Head of caudate nucleus (tissue), 42 donors: ENCODE results near the gene HOMER3.
A peak's percentile ranks its signal among the peaks of the same experiment; 100 is the strongest.

Experiments used
- DNase-seq, 42 donors: peaks; one replicate each; pipeline versions ENCODE4 v3.0.0 to v3.0.0-alpha.2; 2020 to 2021; ENCODE audit warnings: mixed read lengths in 7 of 42
- intact Hi-C: fragments of 100-400 bp; cut with DNase I; formaldehyde crosslinking; loops from one replicate; pipeline ENCODE4 v1.15.0; 2022

The HOMER3 gene

DNA sequence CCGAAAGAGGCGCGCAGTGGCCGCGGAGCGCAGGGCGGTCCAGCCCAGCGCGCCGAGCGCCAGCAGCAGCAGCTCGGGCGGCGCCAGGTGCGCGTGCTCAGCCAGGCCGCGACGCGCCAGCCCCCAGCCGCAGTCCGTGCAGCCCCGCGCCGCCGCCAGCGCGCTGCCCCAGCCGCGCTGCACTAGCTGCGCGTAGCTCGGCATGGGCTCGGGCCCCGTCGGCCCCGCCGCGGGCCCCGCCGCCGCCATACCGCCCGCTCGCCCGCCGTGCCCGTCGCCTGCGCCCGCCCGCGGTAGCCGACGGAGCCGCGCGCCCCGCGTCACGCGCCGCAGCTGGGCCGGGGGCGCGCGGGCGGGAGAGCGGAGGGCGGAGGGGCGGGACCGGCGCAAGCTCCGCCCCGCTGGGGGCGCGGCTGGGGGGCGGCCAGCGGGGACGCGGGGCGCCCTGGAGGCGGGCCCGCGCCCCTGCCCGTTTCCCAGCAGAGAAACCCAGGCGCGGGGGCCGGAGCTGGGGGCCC is 45.1 kb downstream of the HOMER3 start, which contains the start of gene CERS1:
CERS1 (minus strand) TSS at position 335 of the 518 bp plus-strand sequence; CDS start at position 249, 86 bp downstream.
- intact Hi-C loops, result no loop called here
- DNase-seq, result peak in 38 of 42 donors; percentile 35 to 85 (median 70)

DNA sequence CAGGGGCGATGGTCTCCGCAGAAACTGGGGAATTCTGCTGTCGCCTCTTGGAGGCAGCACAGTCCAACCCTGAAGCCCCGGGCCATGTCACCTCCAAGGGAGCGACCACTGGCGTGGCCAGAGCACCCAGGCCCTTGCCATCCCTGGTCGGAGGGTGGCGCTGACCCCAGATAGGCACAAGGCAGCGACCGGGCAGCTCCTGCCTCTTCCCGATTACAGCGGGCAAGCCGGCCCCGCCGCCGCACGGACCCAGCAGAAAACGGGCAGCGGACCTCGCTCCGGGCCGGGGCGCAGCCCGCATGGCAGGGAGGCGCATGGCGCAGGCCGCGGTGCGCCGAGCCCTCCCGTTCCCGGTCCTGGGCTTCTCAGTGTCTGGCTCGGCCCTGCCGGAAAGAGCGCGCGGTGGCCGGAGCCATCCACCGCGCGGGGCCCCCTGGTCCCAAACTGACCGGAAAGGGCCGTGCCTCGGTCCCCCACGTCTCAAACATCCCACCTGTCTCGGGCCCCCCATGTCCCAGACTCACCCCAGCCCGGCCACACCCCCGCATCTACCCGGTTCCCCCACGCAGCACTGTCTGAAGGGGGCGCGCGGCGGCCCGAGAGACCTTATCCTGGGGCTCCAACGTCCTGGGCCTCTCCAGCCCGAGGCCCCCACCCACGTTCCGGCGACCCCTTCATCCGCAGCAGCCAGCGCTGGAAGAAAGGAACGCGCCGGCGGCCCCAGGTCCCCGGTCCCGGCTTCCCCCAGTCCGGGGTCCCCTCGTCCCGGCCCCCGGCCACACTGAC is 45.8 kb downstream of the HOMER3 start:
- DNase-seq, result peak; percentile 66 to 95 (median 85)
- intact Hi-C loops, result no loop called here

DNA sequence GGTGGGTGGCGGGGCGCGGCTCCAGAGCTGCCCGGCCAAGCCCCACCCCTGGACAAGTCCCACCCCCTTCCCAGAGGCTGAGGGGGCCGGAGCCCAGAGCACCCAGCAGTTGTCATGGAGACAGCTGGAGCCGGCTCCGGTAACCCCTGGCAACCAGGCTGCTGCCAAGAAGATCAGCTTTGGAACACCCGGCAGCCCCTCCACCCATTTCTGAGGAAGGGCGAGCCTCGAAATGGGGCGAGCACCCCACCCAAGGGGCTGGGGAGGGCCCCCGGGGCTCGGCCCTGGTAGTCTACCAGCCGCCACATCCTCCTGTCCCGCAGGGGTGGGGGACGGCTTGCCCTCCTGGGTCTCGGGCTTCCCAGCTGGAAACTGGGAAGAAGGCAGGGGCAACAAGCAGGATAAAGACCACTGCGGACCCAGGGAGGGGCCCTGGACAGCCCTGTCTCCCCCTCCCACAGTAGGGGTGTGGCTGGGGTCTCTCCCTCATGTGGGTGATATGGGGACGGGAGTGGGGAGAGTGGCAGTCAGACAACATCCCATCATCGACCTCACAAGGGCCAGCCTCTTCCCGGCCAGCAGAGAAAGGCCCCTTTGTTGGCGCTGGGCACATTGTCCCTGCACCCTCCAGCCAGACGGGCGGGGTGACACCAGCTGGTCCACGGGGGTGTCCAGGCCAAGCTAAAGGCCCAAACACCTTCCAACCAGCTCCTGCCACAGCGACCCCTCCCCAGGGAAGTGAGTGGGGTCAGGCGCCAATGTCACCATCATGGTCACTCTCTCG is 46.6 kb downstream of the HOMER3 start:
- peak; percentile 87 to 99 (median 96) for DNase-seq
- intact Hi-C loops, result no loop called here

DNA sequence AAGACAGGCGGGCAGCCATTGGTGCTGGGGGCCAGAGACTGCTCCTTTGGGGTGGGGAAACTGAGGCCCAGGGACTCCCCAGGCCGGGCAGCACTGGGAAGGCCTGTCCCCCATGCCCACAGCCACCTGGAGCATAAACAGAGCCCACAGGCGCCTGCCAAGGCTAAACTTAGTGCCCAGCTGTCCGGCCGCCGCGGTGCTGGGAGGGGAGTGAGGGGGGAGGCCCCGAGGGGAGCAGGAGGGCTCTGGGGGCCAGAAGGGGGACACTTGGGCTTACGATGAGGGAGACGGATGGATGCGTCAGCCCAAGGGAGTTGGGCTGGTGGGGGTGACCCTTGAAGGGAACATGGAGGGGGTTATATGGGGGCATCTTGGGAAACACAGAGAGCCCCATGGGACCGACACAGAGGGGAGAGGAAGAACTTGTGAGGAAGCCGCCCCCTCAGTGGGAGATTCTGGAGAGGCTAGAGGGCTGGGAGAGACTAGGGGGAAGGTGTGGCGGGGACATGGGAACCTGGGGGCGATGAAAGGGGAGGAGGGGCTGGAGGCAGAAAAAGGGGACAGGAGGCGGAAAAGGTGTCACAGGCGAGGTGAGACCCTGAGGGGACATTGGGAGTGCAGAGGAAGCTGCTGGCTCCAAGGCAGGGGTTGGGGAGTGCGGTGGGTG is 47.3 kb downstream of the HOMER3 start:
- peak in 4 of 42 donors; percentile 44 to 54 (median 48) for DNase-seq
- intact Hi-C loops, result no loop called here

DNA sequence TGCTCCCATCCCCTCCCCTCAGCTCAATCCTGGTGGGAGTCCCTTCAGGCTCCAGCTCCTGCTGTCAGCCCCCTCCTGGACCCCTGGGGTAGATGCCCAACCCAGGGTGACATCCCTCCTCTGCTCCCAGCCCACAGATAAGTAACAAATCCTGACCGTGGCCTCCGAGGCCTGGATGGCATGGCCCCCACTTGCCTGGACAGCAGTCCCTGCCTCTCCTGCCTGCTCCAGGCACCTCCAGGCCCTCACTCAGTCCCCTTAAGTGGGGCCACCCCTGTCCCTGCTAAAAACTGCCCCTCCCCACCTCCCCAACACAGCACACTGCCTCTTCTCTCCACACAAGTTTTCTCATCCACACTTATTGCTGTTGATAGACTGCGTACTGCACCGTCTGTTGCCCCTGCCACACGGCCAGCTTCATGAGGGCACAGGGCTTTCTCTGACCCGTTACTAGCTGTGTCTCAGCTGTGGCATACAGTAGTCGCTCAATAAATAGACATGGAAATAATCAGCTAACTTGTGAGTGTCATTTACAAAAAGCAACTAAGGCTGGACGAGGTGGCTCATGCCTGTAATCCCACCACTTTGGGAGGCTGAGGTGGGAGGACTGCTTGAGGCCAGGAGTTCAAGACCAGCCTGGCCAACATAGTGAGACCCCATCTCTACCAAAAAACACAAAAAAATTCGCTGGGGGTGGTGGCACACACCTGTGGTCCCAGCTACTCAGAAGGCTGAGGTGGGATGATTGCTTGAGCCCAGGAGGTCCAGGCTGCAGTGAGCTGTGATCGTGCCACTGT is 50.9 kb downstream of the HOMER3 start:
- DNase-seq, result no peak
- intact Hi-C loops, result no loop called here

DNA sequence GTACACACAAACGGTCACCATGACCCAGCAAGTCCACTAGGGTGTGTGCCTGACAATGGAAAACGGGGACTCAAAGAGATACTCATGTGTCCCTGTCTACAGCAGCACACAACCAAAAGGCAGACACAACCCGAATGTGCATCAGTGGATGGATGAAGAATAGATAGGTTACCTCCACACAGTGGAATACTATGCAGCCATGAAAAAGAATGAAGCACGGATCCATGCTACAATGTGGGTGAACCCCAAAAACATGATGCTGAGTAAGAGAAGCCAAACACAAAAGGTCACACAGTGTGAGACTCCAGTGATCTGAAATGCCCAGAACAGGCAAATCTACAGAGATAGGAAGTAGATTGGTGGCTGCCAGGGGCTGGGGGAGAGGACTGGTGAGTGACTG is 54.0 kb downstream of the HOMER3 start:
- intact Hi-C loops, result no loop called here
- no peak for DNase-seq

DNA sequence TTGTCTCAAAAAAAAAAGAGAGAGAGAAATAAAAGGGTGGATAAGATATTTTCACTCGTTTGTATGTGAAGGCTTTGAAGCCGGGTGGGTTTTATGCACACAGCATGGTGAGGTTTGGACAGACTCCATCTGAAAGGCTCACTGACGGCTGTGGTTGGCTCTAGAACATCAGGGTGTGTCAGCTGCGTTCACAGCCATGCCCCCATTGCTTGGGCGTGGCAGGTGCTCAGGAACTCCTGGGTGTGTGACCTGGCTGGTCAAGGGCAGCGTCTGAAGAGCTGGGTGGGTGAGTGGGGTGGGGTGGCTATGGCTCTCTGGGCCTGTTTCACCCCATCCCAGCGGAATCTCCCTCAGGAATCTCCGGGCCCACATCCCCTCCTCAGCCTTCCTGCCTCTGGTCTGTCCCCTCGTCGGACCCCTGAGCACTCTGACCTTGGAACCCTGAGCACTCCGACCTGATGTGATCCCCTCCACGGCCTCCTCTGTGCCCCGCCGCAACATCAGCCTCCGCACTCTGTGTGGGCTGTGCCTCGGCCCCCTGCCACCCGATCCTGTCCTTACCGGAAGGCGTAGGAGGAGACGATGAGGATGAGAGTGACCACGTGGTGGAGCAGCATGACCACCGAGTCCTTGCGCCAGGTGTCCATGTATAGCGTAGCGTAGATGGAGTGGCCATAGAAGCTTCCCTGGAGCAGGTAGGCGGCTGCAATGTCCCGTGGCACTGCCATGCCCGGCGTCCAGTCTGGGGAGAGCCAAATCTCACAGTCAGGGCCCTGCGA is 57.3 kb downstream of the HOMER3 start:
- no peak for DNase-seq
- intact Hi-C loops, result no loop called here

DNA sequence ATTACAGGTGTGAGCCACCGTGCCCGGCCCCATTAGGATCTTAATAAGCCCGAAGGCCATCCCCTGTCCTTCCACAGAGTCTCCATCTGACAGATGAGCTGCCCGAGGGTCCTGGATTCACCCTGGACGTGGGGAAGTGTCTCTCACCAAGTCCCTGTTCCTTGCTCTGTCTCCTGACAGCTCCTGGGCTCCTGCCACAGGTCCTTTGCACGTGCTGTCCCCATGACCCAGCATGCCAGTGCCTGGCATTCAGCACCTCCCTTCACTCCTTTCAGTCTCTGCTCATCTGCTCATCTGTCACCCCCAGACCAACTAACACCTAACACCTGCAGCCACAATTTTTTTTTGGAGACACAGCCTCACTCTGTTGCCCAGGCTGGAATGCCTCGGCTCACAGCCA is 59.5 kb downstream of the HOMER3 start:
- intact Hi-C loops, result no loop called here
- no peak for DNase-seq

DNA sequence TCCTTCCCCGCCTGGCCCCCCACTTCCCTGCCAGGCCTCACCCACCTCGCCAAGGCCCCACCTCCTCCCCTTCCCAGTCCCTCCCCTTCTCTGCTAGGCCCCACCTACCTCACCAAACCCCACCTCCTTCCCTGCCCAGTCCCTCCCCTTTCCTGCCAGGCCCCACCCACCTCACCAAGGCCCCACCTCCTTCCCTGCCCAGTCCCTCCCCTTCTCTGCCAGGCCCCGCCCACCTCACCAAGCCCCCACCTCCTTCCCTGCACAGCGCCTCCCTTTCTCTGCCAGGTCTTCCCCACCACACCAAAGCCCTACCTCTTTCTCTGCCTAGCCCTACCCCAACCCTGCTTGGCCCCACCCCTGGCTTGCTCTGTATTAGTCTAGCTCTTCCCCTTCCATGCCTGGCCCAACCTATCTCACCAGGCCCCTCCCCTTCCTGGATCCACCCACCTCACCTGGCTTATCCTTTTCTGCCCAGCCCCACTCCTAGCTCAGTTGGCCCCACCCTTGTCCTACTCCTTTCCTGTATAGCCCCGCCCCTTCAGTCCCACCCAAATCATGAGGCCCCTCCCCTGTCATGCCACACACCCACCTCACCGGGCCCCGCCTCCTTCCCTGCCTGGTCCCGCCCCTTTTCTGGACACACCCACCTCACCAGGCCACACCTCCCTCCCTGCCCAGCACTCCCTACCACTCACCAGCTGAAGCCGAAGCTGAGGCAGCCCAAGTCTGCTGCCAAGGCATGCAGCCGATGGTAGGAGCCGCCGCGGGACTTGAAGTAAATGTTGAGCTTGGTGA is 61.2 kb downstream of the HOMER3 start:
- DNase-seq, result no peak
- intact Hi-C loops, result no loop called here
